ENCODE data around the gene PLPPR1. TPM values are rescaled to one million over a fixed set of nuclear protein-coding genes. Genes with fewer than 3 reads are reported as not detected.
A peak's percentile ranks its signal among the peaks of the same experiment; 100 is the strongest.

The PLPPR1 gene
- total and polyA plus RNA-seq, 2 experiments from 2014 or later: 1.3 to 3.7 TPM

GRCh38 chr9:101115102-101115501 is 86.6 kb downstream of the PLPPR1 start:
- Histone ChIP-seq H3K4me3 (no peak overlapping the region), H2AFZ (no peak overlapping the region), H4K20me1 (replicated peaks; ENCODE audit: insufficient read depth) (no peaks in the 10 kb centered on the region), H3K27me3 (ENCODE audit: insufficient read depth) (no peaks in the 10 kb centered on the region), H3K79me2 (replicated peaks; ENCODE audit: insufficient read depth) (no peaks in the 10 kb centered on the region), H3K4me2 (peak overlapping the region; percentile 38; the same call in 1 of the 2 replicates), H3K9me2 (ENCODE audit: insufficient read depth) (no peaks in the 10 kb centered on the region), H3K36me3 (ENCODE audit: insufficient read depth) (no peaks in the 10 kb centered on the region), H3F3A (replicated peaks; ENCODE audit: low read depth) (no peaks in the 10 kb centered on the region), H3K27ac (ENCODE audit: low read depth) (no peak overlapping the region), H3K4me1 (ENCODE audit: insufficient read depth) (peaks cover 37% of the 10 kb centered on the region)
- no peak overlapping the region for H3K4me3 Mint-ChIP-seq
- peaks cover 3% of the 10 kb centered on the region for H3K27me3 Mint-ChIP-seq (ENCODE audit: insufficient read depth, low read depth, poor library complexity)
- no peaks in the 10 kb centered on the region for H3K36me3 Mint-ChIP-seq (ENCODE audit: low read depth)
- peak; percentile 60 for DNase-seq (ENCODE audit: low spot score)
- H3K27ac Mint-ChIP-seq: 0 out of 2 replicates have a peak overlapping the region, but pooled peaks have one; percentile 25
- no peaks in the 10 kb centered on the region for H3K9me3 Mint-ChIP-seq
- TF ChIP-seq EZH2 (IDR thresholded peaks at IDR 0.05; ENCODE audit: low read depth, unreplicated experiment) (no peak), NANOG (IDR thresholded peaks at IDR 0.05; ENCODE audit: borderline replicate concordance) (no peak), EZH2phosphoT487 (IDR thresholded peaks at IDR 0.05; ENCODE audit: unreplicated experiment) (no peak), ZNF462 (CRISPR knock-in tag; IDR thresholded peaks at IDR 0.05) (no peak), ETS1 (IDR thresholded peaks at IDR 0.05) (no peak), STAT1 (IDR thresholded peaks at IDR 0.05; ENCODE audit: unreplicated experiment) (no peak), ZNF331 (CRISPR knock-in tag; IDR thresholded peaks at IDR 0.05; ENCODE audit: low read depth) (no peak), CREB1 (CRISPR knock-in tag; IDR thresholded peaks at IDR 0.05; ENCODE audit: low read depth) (no peak), ZNF114 (CRISPR knock-in tag; IDR thresholded peaks at IDR 0.05) (no peak), JUNB (IDR thresholded peaks at IDR 0.05; ENCODE audit: unreplicated experiment) (no peak)
- ATAC-seq: peak; percentile 45
- peaks cover 38% of the 10 kb centered on the region for H3K4me1 Mint-ChIP-seq

All from GM23338 (cell line).